ENCODE measurements around the gene FOXRED1.

The FOXRED1 gene

DNA sequence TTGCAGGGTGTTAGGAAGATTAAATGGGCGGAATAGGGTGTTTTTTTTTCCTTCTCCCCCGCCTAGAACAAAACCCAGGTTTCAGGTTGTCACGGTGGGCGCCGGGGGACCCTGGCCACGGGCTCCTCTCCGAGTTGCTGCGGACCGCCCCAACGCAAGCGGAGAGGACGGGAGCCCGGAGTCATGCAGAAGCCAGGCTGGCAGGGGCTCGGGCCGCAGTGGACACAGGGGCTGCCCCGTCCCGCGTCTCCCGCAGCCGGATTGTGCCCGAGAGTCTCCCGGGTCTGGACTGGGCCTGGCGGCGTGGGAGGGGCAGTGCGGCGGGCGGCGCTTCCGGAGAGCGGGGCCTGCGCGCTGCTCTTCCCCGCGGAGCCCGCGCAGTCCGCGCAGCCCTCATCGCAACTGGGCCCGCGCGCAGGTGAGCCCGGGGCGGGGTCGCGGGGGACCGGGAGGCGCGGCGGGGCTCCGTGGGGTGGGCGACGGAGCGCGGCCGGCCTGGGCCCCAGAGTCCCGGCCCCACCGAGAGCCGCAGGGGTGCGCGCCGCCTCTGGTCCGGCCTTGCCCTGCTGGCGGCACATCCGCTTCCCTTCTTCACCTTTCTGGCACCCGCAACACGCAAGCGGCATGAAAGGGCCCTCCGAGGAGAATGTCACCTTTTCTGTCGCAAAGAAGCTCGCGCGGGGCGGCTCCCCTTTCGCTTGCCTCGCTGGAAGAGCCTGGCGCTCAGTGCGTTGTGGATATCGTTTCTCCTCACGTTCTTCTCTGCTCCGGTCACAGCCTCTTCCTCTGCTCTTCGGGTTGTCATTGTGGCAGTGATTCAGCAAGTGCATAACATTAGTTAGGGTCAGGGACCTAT, 14.0 kb downstream of the FOXRED1 start, which contains the start of gene TIRAP:
TSS of gene TIRAP (plus strand) at position 358 of the 856 bp plus-strand sequence. CDS start 7,802 bp downstream, outside the sequence.
- TF ChIP-seq TAF1 (IDR thresholded peaks at IDR 0.05; ENCODE audit: borderline replicate concordance, insufficient read depth, low read length) (peak; percentile 73; the same call in 1 of the 2 replicates), FOXP2 (optimal IDR thresholded peaks at IDR 0.05; ENCODE audit: borderline replicate concordance, extremely low read depth, extremely low read length, insufficient read depth) (no peak), SIN3A (IDR thresholded peaks at IDR 0.05; ENCODE audit: borderline replicate concordance, insufficient read depth, low read length) (0 out of 2 replicates have a peak, but pooled peaks have one; percentile 14), POLR2AphosphoS5 (IDR thresholded peaks at IDR 0.05; ENCODE audit: low read depth, low read length) (peak; percentile 70)
- TF ChIP-seq, protein P1, sequence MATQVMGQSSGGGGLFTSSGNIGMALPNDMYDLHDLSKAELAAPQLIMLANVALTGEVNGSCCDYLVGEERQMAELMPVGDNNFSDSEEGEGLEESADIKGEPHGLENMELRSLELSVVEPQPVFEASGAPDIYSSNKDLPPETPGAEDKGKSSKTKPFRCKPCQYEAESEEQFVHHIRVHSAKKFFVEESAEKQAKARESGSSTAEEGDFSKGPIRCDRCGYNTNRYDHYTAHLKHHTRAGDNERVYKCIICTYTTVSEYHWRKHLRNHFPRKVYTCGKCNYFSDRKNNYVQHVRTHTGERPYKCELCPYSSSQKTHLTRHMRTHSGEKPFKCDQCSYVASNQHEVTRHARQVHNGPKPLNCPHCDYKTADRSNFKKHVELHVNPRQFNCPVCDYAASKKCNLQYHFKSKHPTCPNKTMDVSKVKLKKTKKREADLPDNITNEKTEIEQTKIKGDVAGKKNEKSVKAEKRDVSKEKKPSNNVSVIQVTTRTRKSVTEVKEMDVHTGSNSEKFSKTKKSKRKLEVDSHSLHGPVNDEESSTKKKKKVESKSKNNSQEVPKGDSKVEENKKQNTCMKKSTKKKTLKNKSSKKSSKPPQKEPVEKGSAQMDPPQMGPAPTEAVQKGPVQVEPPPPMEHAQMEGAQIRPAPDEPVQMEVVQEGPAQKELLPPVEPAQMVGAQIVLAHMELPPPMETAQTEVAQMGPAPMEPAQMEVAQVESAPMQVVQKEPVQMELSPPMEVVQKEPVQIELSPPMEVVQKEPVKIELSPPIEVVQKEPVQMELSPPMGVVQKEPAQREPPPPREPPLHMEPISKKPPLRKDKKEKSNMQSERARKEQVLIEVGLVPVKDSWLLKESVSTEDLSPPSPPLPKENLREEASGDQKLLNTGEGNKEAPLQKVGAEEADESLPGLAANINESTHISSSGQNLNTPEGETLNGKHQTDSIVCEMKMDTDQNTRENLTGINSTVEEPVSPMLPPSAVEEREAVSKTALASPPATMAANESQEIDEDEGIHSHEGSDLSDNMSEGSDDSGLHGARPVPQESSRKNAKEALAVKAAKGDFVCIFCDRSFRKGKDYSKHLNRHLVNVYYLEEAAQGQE (IDR thresholded peaks at IDR 0.05; ENCODE audit: insufficient read depth in 1 of 2, low read depth in 2 of 2, low read length in 2 of 2): no peak; a peak in 1 of 4 replicates

DNA sequence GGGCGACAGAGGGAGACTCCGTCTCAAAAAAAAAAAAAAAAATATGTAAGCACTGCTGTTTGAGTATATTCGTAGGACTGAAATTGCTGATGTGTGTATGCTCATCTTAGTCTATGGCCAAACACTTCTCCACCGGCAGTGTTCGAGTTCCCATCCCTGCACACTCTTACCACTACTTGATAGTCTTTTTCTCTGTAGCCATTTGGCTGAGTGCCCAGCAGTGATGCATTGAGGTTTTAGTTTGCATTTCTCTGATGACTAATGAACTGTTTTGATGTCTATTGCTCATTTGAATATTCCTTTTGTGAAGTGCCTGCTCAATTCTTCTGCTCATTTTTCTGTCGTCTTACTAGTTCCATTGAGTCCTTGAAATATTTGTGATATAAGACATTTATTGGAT, 15.9 kb downstream of the FOXRED1 start:
- TF ChIP-seq, protein P1 (IDR thresholded peaks at IDR 0.05; ENCODE audit: insufficient read depth in 1 of 2, low read depth in 2 of 2, low read length in 2 of 2): no peak
- TF ChIP-seq TAF1 (IDR thresholded peaks at IDR 0.05; ENCODE audit: borderline replicate concordance, insufficient read depth, low read length): no peak
- TF ChIP-seq FOXP2 (optimal IDR thresholded peaks at IDR 0.05; ENCODE audit: borderline replicate concordance, extremely low read depth, extremely low read length, insufficient read depth): no peak
- TF ChIP-seq SIN3A (IDR thresholded peaks at IDR 0.05; ENCODE audit: borderline replicate concordance, insufficient read depth, low read length): no peak

DNA sequence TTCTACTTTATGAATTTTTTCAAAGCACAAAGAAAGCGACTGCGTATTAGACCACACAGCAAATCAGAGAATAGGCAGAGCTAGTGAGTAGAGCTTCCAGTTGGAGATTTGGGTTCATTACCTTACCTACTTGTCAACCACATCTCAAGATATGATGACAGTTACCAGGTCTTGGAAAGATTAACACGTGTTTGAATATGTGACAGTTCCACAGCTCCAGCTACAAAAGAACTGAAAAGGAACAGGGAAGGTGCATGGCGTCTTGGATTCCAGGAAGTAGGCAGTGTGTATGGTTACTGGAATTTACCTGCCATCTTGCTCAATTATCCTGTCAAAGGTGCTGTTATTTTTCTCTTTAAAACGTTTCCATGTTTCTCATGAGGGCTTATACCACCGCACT, 19.3 kb downstream of the FOXRED1 start:
- TF ChIP-seq SIN3A (IDR thresholded peaks at IDR 0.05; ENCODE audit: borderline replicate concordance, insufficient read depth, low read length) (no peak), TAF1 (IDR thresholded peaks at IDR 0.05; ENCODE audit: borderline replicate concordance, insufficient read depth, low read length) (no peak), POLR2AphosphoS5 (IDR thresholded peaks at IDR 0.05; ENCODE audit: low read depth, low read length) (no peak), FOXP2 (optimal IDR thresholded peaks at IDR 0.05; ENCODE audit: borderline replicate concordance, extremely low read depth, extremely low read length, insufficient read depth) (no peak)

DNA sequence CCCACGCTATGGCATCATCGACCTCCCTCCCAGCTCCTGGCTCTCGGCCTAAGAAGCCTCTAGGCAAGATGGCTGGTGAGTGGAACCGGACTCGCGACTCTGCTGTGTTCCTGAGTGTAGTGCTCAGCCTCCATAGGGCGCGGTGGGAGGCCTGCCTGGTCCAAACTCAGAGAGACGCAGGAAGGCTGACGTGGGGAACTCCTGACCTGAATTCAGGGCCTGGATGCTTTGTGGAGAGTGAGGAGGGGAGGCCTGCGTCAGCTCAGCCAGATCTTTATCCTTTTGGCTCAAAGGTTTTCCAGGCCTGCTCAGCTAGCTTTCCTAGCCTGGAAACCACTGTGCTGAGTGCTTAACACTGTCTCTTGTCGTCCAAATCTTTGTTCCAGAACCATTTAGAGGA, 21.9 kb downstream of the FOXRED1 start:
- TF ChIP-seq FOXP2 (optimal IDR thresholded peaks at IDR 0.05; ENCODE audit: borderline replicate concordance, extremely low read depth, extremely low read length, insufficient read depth) (no peak), TAF1 (IDR thresholded peaks at IDR 0.05; ENCODE audit: borderline replicate concordance, insufficient read depth, low read length) (no peak), POLR2AphosphoS5 (IDR thresholded peaks at IDR 0.05; ENCODE audit: low read depth, low read length) (no peak), SIN3A (IDR thresholded peaks at IDR 0.05; ENCODE audit: borderline replicate concordance, insufficient read depth, low read length) (no peak)
- TF ChIP-seq, protein P1 (IDR thresholded peaks at IDR 0.05; ENCODE audit: insufficient read depth in 1 of 2, low read depth in 2 of 2, low read length in 2 of 2): no peak

DNA sequence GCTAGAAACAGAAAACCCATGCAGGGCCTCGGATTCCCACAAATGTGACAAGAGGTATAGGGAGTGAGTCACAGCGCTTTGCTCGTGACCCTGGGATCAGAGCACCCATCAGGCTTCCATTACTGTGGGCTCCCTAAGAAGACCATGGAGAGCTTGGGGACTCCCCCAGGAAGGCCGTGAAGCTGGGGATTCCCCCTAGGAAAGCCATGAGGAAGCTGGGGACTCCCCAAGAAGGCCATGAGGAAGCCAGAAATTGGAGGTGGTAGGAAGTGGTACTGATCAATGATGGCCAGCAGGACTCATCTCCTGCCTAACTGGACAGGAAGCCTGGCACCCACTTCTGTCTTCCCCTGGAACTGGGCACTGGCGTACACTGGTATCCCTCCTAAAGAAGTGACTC, 24.8 kb downstream of the FOXRED1 start:
- no peak for TF ChIP-seq FOXP2 (optimal IDR thresholded peaks at IDR 0.05; ENCODE audit: borderline replicate concordance, extremely low read depth, extremely low read length, insufficient read depth)
- TF ChIP-seq TAF1 (IDR thresholded peaks at IDR 0.05; ENCODE audit: borderline replicate concordance, insufficient read depth, low read length): no peak
- TF ChIP-seq, protein P1 (IDR thresholded peaks at IDR 0.05; ENCODE audit: insufficient read depth in 1 of 2, low read depth in 2 of 2, low read length in 2 of 2): no peak
- no peak for TF ChIP-seq SIN3A (IDR thresholded peaks at IDR 0.05; ENCODE audit: borderline replicate concordance, insufficient read depth, low read length)
- TF ChIP-seq POLR2AphosphoS5 (IDR thresholded peaks at IDR 0.05; ENCODE audit: low read depth, low read length): no peak
